Activated T-cell treated with anti-CD3 and anti-CD28 coated beads, Interleukin-2, amount 50 U/mL, for 4 hours (primary cell): ENCODE results near the gene MYOM1. TPM values are rescaled to one million over a fixed set of nuclear protein-coding genes. Genes with fewer than 3 reads are reported as not detected.
"Not testable (repeated sequence)": the region's sequence is repeated elsewhere in the genome, so short reads cannot be mapped to it uniquely, and the experiment has no call there.

ENCODE experiments used
- ATAC-seq, 2 donors: fragments of 200-7000 bp; cut with Tn5 transposase; one replicate each; pipeline ENCODE4 v1.10.0; 2021
- DNase-seq: peaks from one replicate; pipeline ENCODE4 v3.0.0-alpha.2; 2020
- H3K27me3 Mint-ChIP-seq: one replicate; pipeline ENCODE4 v1.8.0; 2021; ENCODE audit warnings: low read depth, mixed read lengths
- H3K36me3 Mint-ChIP-seq: one replicate; pipeline ENCODE4 v1.8.0; 2022; ENCODE audit warnings: mixed read lengths; ENCODE audit not compliant: insufficient read depth
- H3K4me1 Mint-ChIP-seq: one replicate; pipeline ENCODE4 v1.8.0; 2021; ENCODE audit warnings: low read depth, mixed read lengths
- H3K4me3 Mint-ChIP-seq: one replicate; pipeline ENCODE4 v1.8.0; 2021; ENCODE audit warnings: mild to moderate bottlenecking, moderate library complexity, mixed read lengths
- H3K9me3 Mint-ChIP-seq: one replicate; pipeline ENCODE4 v1.8.0; 2021; ENCODE audit warnings: mixed read lengths
- total RNA-seq, 3 donors: library from RNA; stranded (reverse); gene quantifications; one replicate each; pipeline ENCODE4 v1.2.1, GENCODE V29; 2021

Gene MYOM1
- total RNA-seq, 3 donors from 2014 or later, result 0.16 to 0.42 (median 0.25) TPM

GRCh38 chr18:3023603-3024002 lies 196.2 kb downstream of the MYOM1 start:
- not testable (repeated sequence) for H3K36me3 Mint-ChIP-seq, H3K27me3 Mint-ChIP-seq, ATAC-seq, DNase-seq, H3K9me3 Mint-ChIP-seq, H3K4me1 Mint-ChIP-seq, H3K4me3 Mint-ChIP-seq

Other genes with a start within 250 kb of the MYOM1 start
- gene LPIN2, start 206.8 kb downstream of the MYOM1 start, total RNA-seq, result 10 to 100 TPM; 55.5 to 66.6 (median 60.6) TPM
- 100 to 1,000 TPM; 166 to 171 (median 169) TPM for gene MYL12A, start 27.8 kb upstream of the MYOM1 start, total RNA-seq
- gene MYL12B, start 42.2 kb upstream of the MYOM1 start, total RNA-seq, result 100 to 1,000 TPM; 190 to 203 (median 194) TPM
- 10 to 100 TPM; 19.8 to 35.0 (median 34.8) TPM for gene TGIF1, start 230.2 kb upstream of the MYOM1 start, total RNA-seq